K562 treated with DMSO at 1 percent for 12 hours (cell line): ENCODE results near the gene LRRFIP2. TPM values are rescaled to one million over a fixed set of nuclear protein-coding genes. Genes with fewer than 3 reads are reported as not detected.

Experiments
- total RNA-seq: library from RNA; unstranded; fragments of 300-600 nt; gene quantifications from 2 replicates; pipeline ENCODE4 v1.2.3, GENCODE V29; 2022; ENCODE audit not compliant: insufficient read depth

The LRRFIP2 gene, protein sequence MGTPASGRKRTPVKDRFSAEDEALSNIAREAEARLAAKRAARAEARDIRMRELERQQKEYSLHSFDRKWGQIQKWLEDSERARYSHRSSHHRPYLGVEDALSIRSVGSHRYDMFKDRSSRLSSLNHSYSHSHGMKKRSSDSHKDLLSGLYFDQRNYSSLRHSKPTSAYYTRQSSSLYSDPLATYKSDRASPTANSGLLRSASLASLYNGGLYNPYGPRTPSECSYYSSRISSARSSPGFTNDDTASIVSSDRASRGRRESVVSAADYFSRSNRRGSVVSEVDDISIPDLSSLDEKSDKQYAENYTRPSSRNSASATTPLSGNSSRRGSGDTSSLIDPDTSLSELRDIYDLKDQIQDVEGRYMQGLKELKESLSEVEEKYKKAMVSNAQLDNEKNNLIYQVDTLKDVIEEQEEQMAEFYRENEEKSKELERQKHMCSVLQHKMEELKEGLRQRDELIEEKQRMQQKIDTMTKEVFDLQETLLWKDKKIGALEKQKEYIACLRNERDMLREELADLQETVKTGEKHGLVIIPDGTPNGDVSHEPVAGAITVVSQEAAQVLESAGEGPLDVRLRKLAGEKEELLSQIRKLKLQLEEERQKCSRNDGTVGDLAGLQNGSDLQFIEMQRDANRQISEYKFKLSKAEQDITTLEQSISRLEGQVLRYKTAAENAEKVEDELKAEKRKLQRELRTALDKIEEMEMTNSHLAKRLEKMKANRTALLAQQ
- 28.6 and 43.9 TPM in 2 replicates for total RNA-seq

DNA sequence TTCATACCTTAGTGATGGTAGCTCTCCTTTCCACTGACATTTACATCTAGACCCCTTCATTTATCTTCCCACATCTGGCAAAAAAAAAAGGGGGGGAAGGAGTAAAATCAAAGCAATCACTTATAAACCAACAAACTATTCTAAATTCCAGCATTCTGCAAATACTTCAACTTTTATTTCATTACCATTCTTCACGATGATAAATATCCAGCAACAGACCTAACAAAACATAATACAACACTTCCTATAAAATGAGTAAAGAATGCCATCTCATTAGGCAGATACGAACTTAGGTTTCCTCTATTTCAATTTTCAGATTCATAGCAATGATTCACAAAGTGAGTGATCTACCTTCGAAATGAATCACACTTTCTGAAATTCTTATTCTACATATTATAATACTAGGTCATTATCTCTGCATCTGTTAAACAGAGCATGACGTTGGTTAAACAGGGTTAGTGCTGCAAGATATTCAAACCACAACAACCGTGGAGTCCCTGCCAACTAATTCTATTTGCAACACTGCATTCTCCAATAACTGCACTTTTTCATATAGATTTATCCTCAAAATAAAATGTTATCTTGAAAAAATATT is at the start of gene LRRFIP2:
LRRFIP2 (minus strand) TSS at position 51 of the 595 bp plus-strand sequence. CDS start 25,599 bp downstream, outside the sequence.

Other genes starting within 250 kb of the LRRFIP2 start
- 1.5 and 16.3 TPM in 2 replicates for gene TRANK1, start 229.5 kb downstream of the LRRFIP2 start, total RNA-seq
- 6.0 and 16.3 TPM in 2 replicates for gene EPM2AIP1, start 181.5 kb downstream of the LRRFIP2 start, total RNA-seq
- 47.4 and 52.1 TPM in 2 replicates for gene MLH1, start 181.1 kb downstream of the LRRFIP2 start, total RNA-seq
- gene GOLGA4, start 68.7 kb upstream of the LRRFIP2 start, total RNA-seq: 8.3 and 32.1 TPM in 2 replicates